GM21576 (cell line): ENCODE results near the gene FAM186B.
"Not testable (repeated sequence)": the region's sequence is repeated elsewhere in the genome, so short reads cannot be mapped to it uniquely, and the experiment has no call there.

Experiments
- ATAC-seq: cut with Tn5 transposase; IDR thresholded peaks from one replicate; pipeline ENCODE4 v1.9.1; 2021; ENCODE audit warnings: mild to moderate bottlenecking, moderate library complexity; ENCODE audit not compliant: unreplicated experiment

FAM186B gene, protein sequence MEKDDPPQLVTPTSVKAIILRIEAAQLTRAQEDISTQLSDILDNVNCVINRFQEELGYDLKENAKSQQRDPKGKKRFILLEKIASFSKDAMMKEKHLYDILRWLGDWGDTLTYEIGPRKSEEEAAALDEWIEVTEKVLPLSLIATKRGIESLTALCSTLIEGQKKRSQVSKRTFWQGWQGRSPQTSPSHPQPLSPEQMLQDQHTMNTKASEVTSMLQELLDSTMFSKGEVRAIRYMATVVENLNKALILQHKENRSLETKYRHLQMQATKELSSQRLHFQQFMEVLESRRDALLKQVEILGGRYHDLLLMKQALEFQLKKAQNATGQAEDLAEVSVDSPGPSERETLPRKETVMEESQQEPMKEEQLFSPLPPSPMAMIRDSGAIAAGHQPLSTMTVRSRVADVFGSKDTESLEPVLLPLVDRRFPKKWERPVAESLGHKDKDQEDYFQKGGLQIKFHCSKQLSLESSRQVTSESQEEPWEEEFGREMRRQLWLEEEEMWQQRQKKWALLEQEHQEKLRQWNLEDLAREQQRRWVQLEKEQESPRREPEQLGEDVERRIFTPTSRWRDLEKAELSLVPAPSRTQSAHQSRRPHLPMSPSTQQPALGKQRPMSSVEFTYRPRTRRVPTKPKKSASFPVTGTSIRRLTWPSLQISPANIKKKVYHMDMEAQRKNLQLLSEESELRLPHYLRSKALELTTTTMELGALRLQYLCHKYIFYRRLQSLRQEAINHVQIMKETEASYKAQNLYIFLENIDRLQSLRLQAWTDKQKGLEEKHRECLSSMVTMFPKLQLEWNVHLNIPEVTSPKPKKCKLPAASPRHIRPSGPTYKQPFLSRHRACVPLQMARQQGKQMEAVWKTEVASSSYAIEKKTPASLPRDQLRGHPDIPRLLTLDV

GRCh38 chr12:49605539-49605938 is at the start of gene FAM186B:
TSS of gene FAM186B (minus strand) at chr12:49605639. CDS start at chr12:49605477, 162 bp downstream.
- not testable (repeated sequence) for ATAC-seq

DNA sequence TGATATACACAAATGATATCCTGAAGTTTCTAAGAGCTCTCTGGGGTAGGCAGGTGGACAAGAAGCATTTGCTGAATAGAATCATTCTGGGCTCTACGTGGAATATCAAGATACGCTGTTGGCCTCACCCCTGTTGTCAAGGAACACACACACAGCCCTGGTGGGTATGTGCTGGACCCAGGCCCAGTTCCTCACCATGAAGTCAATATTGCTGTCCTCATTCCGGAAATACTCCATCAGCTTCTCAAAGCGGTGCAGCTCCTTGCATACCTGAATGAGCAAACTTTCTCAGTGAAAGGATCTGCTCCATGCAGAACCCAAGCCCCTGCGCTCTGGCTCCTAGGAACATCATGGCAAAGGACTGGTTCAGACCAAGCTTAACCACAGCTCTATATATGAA is 49.3 kb upstream of the FAM186B start:
- no peak for ATAC-seq

DNA sequence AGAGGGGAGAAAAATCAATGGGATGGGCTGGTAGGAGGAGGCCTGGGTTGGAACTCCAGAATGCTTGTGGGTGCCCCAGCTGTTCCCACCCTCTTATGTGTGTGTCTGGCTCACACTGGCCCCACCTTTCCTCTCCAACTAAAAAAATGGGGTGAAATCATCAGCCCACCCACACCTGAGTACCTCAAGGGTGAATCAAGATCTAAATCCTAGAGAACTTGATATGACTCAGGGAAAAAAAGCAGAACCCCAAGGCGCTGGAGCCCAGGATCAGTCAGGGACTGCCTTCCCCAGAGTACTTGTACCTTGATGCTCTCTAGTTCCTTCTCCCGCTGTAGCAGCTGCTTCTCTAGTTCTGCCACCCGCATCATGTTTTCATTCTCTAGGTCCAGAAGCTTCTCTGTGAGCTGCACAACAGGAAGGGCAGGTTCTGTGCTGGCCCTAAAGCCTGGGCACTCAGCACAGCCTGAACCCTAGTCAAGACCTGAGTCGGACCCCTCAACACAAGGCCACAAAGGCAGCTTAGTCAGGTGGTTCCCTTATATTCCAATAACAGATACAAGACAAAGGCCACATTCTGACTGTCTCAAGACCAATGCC is 47.6 kb upstream of the FAM186B start:
- no peak for ATAC-seq

DNA sequence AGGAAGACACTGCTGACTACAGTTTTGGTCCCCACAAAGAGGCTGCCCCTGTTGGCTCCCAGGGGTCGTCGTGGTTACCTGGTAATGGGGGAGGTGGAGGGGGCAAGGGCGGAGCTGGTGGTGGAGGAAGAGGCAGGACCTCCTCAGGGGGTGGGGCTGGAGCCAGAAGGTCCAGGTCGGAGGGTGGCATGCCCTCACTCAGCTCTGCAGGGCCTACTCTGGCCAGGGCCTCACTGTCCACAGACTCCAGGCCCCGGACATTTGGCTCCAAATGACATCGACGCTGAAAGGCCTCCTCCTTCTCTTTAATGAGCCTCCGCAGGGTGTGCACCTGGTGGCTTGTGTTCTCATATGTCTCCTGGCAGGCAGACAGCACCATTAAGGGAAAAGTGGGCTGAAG is 46.4 kb upstream of the FAM186B start:
- no peak for ATAC-seq

DNA sequence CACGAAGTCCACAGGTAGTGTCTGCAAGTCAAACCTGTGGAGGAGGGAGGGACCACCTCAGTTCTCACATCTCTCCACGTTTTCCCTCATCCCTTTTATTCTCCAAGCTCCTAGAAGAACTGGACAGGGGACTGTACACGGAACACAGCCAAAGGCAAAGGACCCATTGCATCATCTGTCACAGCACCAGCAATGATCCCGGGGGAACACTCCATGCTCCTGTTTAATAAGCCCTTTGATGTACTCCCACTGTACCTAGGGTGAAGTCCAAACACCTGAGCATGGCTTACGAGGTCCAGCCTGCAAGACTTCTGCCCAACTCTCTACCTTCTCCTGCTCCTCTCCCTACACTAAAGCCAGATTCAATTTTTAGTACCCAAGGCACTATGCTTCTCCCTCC is 44.5 kb upstream of the FAM186B start:
- no peak for ATAC-seq

GRCh38 chr12:49649445-49649844 is 44.0 kb upstream of the FAM186B start:
- ATAC-seq, result no peak

GRCh38 chr12:49648712-49649003 is 43.2 kb upstream of the FAM186B start:
- no peak for ATAC-seq

DNA sequence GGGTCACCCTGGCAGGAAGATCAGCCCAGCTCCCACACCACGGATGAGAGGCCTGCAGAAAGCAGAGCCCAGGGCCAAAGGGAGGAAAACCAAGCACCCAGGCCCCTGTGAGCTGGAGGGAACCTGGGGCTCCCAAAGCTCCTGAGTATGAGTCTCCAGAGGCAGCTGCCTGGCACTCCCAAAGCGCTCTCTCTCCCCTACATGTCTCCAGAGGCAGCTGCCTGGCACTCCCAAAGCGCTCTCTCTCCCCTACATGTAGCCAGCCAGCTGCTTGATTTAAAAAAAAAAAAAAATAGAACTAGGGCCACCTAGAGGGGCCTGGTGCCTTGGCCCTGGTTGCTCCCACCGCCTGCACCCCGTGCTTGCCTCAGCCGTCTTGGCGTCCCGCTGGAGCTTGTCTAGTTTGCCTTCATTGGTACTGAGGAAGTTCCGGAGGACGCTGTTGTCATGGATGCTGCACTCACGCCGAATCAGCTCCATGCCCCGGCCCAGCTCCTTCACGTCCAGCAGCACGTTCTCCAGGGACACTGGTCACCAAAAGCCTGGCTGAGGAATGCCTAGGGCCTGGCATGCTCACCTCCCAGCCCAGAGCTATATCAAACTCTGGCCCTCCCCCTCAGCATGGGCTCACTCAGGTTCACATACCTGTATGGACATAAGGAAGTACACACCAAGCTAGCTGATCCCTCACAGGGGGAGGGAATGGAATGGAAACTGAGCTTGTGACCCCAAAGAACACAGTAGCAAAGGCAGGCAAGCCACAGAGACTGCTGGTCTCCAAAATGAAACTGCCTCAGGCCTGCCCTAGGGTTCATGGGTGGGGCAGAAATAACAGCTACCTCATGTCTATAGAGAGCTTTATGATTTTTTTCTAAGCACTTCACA is 42.6 kb upstream of the FAM186B start:
- ATAC-seq, result no peak

DNA sequence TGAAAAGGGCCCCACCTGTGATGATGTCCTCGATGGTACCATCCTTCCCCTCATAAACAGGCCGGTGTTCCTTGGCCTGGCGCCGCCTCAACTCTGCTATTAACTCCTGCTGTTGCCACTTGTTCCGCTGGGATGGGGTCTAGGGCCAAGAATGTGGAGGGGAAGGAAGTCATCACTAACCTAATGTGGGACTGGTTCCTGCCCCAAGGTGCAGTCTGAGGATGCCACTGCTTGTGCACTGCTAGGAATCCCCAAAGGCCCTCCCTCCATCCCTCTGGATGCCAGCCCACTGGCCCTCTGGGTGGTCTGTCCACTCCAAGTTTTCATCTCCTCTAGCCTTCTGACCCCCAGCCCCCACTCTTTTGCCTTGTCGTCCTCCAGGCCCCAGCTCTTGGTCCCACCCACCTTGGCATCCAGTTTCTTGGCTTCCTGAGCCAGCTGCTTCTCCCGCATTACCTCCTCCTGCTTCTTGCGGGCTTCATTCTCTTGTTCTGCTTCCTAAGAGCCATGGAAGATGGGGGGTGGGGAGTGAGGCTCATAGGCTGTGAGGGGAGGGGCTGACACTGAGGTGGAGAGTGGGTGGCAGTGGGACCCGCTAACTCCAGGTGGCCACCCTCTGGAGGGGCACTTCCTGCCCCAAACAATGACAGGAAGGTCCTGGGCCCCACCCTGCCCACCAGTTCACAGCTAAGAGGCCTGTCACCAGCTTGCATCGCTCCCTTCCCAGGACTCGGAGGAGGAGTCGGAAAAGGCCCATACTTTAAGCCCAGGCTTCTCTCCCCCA is 41.6 kb upstream of the FAM186B start:
- ATAC-seq, result no peak

GRCh38 chr12:49646331-49646830 is 40.9 kb upstream of the FAM186B start:
- no peak for ATAC-seq

- ATAC-seq, result no peak
Measured at GRCh38 chr12:49645146-49646039, 40.0 kb upstream of the FAM186B start.

DNA sequence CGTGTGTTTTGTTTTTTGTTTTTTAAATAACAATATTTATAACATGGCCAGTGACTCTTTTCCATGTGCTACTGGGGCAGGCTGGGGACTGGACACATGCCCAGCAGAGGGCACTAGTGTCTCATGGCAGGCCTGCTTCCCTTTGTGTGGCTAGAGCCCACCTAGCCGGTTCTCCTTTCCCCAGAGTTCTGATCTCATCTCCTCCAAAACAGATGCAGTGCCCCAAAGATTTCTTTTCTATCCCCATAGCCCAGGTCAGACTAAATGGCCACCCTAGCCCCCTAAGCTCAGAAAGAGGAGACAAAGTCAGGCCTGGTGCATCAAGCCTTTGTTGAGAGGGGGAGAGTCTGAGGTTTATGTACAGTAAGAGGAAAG is 39.2 kb upstream of the FAM186B start:
- ATAC-seq, result no peak

DNA sequence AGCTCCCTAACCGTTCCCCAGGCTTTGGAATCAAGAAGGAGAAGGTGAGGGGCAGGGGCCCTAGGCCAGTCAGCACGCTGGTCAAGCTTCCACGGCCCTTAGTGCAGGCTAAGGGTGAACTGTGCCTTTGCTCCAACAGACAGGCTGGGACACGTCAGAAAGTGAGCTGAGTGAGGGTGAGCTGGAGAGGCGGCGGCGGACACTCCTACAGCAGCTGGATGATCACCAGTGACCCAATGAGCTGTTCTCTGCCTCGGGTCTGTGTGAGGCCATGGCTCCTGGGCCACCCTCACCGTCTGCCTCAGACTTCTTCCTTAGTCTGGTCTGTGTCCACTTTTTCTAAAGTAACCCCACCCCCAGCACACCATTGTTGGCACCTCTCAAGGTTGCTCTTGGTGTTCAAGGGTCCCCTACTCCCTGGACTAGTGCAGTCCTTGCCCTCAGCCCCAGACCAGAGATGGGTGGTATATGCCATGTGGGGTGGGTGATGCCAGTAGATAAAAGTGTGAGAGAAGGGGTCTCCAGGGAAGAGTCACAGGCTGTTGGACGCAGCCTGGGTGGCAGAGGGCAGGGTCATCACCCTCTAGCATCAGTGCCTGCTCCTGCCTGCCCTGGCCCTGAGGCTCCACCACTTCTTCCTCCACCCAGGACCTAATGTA is 38.7 kb upstream of the FAM186B start:
- ATAC-seq, result no peak

DNA sequence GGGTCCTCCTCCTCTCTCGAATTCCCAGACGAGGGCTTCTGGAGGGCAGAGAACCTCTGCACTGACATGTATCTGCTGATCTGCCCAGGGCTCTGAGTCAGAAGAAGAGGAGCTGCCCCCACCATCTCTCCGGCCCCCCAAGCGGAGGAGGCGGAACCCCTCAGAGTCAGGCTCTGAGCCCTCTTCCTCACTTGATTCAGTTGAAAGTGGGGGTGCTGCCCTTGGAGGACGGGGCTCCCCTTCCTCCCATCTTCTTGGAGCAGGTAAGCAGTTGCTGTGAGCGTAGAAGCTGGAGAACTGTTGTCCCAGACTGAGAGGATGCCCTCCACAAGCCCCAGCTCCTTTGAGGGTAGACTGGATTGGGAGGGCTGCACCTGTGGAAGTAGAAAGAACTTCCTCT is 37.7 kb upstream of the FAM186B start:
- ATAC-seq, result no peak

GRCh38 chr12:49642370-49642802 is 36.9 kb upstream of the FAM186B start:
- ATAC-seq, result no peak

DNA sequence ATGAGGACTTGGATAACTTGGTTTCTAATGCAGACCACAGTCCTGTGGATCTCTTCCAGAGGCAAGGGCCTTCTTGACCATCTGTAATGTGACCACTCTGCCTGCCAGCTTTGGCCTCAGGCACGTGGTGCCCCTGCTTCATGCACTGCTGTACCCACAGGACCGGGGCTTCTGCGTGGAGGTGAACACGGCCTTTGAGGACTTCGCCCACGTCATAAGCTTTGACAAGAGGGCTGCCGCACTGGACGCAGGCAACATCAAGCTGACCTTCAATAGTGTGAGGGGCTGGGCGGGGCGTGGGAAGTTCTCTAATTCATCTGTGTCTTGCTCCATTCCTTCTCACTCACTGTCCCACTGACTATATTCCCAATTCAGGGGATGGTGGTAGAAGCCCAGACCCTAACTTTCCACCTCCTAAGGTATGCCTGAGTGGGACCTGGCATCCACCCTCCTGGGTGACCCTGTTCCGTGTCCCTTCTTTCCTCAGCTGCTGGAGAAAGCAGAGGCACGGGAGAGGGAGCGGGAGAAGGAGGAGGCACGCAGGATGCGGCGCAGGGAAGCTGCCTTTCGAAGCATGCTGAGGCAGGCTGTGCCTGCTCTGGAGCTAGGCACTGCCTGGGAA is 36.4 kb upstream of the FAM186B start:
- no peak for ATAC-seq

DNA sequence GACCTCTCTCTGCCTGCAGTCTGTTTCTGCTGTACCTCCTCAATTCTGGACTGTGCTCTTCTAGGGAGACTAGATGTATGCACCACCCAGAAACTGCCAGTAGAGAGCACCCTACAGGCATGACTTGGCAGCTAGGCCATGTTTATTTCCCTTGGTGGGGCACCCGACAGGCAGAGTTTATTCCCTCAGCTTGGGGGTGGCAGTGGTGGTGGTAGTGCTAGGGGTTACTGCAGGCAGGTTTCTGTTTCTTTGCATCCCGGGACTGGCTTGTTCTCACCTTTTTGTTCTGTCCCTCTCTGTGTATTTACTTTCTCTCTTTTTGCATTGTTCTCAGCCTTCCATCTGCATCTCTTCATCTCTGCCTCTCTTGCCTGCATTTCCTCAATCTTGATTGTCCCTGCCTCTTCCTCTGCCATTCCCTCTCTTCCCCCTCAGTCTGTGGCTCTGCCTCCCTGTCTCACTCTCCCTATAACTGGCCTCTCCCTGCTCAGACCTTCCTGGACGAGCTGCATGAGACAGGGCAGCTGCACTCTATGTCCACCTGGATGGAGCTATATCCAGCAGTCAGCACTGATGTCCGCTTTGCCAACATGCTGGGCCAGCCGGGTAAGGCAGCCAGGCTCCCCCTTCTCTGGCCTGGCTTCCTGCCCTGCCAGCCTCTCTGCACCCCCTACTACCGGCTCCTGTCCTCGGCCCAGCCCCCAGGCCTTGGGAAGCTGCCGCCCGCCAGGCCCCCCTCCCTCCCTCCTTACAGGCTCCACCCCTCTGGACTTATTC is 31.7 kb upstream of the FAM186B start:
- peak; percentile 46 for ATAC-seq
